ENCODE data around the gene MB. TPM values are rescaled to one million over a fixed set of nuclear protein-coding genes. Genes with fewer than 3 reads are reported as not detected.

MB gene
- total and polyA plus RNA-seq, 9 of the 15 experiments (the other 6 are each of a cell fraction or from before 2014, with no cell fraction given): not detected

GRCh38 chr22:35559354-35560005, 57.6 kb downstream of the MB start (continued):
- TF ChIP-seq RBM14 (IDR thresholded peaks at IDR 0.05; ENCODE audit: borderline replicate concordance, insufficient read depth, low read depth, low read length): no peak
- TF ChIP-seq DMBX1 (CRISPR knock-in tag; IDR thresholded peaks at IDR 0.05; ENCODE audit: borderline replicate concordance): no peak

GRCh38 chr22:35558719-35559118, 58.4 kb downstream of the MB start:
- Histone ChIP-seq H3K27ac (ENCODE audit: extremely low read depth, low read depth, low read length) (no peak overlapping the region), H3K27me3 (ENCODE audit: control insufficient read depth in 2 of 2, insufficient read depth in 2 of 2, low read length in 2 of 2) (peaks cover 12 to 51% of the 10 kb centered on the region in 2 experiments; a peak in 4 of 5 replicates), H3K79me2 (ENCODE audit: control insufficient read depth, insufficient read depth, low read length) (no peaks in the 10 kb centered on the region), H3K36me3 (ENCODE audit: control insufficient read depth, insufficient read depth, low read length) (no peaks in the 10 kb centered on the region), H3K9me3 (replicated peaks; ENCODE audit: control insufficient read depth, insufficient read depth, low read depth, low read length) (no peaks in the 10 kb centered on the region; the same call in 1 of the 2 replicates), H3K4me2 (ENCODE audit: insufficient read depth, low read length) (no peak overlapping the region), H3K4me3 (no peak overlapping the region), H4K20me1 (replicated peaks; ENCODE audit: control insufficient read depth, insufficient read depth, low read length) (no peaks in the 10 kb centered on the region), H2AFZ (ENCODE audit: low read depth, low read length) (no peak overlapping the region), H3K9ac (ENCODE audit: insufficient read depth in 1 of 2, low read depth in 2 of 2, low read length in 2 of 2) (no peak overlapping the region), H3K4me1 (replicated peaks in 1 of 2; ENCODE audit: control insufficient read depth in 2 of 2, insufficient read depth in 2 of 2, low read length in 2 of 2) (no peaks in the 10 kb centered on the region; a peak in 2 of 5 replicates), H3K9me1 (ENCODE audit: control insufficient read depth, insufficient read depth, low read length) (no peaks in the 10 kb centered on the region)
- BruUV-seq (replicated peaks): no TSS peak
- ATAC-seq (no peak), FAIRE-seq (no peak), DNase-seq (ENCODE audit: extremely low read depth in 1 of 4, low spot score in 3 of 4) (no peak)
- ChIA-PET CTCF (ENCODE audit: low intra/inter-chr PET ratio) (no interaction called here), POLR2A (no interaction called here)
- WGBS (ENCODE audit: insufficient coverage, low coverage, missing lambda C conversion rate): 0% methylated on average over 3 of the region's 3 CpGs
- in situ Hi-C loops (cut with MboI): no loop called here
- intact Hi-C loops (cut with micrococcal nuclease): no loop called here
- TF ChIP-seq RBM25 (IDR thresholded peaks at IDR 0.05; ENCODE audit: low read depth, low read length, severe bottlenecking): peak; percentile 37
- TF ChIP-seq GTF2B (IDR thresholded peaks at IDR 0.05; ENCODE audit: extremely low read depth, insufficient read length): no peak
- no peak for TF ChIP-seq PRMT5 (CRISPR knock-in tag; IDR thresholded peaks at IDR 0.05)
- TF ChIP-seq MYC (IDR thresholded peaks at IDR 0.05; ENCODE audit: low read depth, low read length): no peak
- TF ChIP-seq MYC (CRISPR knock-in tag; IDR thresholded peaks at IDR 0.05; ENCODE audit: borderline replicate concordance, low read depth): no peak
- TF ChIP-seq BCOR (IDR thresholded peaks at IDR 0.05): peak; percentile 18; the same call in 1 of the 2 replicates
- TF ChIP-seq ZNF740 (CRISPR knock-in tag; IDR thresholded peaks at IDR 0.05): no peak
- TF ChIP-seq ZNF740 (tag; IDR thresholded peaks at IDR 0.05): no peak
- TF ChIP-seq NCOA6 (IDR thresholded peaks at IDR 0.05): no peak
- no peak for TF ChIP-seq HMG20B (CRISPR knock-in tag; IDR thresholded peaks at IDR 0.05)
